GM19239 (cell line): ENCODE measurements around the gene TM4SF20.
A peak's percentile ranks its signal among the peaks of the same experiment; 100 is the strongest.

Experiments used
- DNase-seq: peaks from one replicate; pipeline ENCODE4 v3.0.0; 2011; ENCODE audit warnings: low spot score; ENCODE audit not compliant: insufficient read length
- FAIRE-seq: peaks from 2 replicates; lab custom pipeline; 2011; peaks lifted over from hg19 to GRCh38; lab: Jason Lieb, UNC

TM4SF20 gene

GRCh38 chr2:227379095-227379494 lies at the start of gene TM4SF20:
Gene TM4SF20 (minus strand): TSS chr2:227379306. CDS start chr2:227379268, 38 bp downstream.
- no peak for DNase-seq
- FAIRE-seq = no peak

GRCh38 chr2:227428731-227429285 lies 49.7 kb upstream of the TM4SF20 start:
- FAIRE-seq = no peak
- no peak for DNase-seq

GRCh38 chr2:227423656-227424499 lies 44.8 kb upstream of the TM4SF20 start:
- no peak for DNase-seq
- FAIRE-seq = no peak

GRCh38 chr2:227420087-227421052 lies 41.3 kb upstream of the TM4SF20 start:
- DNase-seq = no peak
- no peak for FAIRE-seq

- no peak for FAIRE-seq
- DNase-seq = no peak
Measured at GRCh38 chr2:227416701-227417100, 37.6 kb upstream of the TM4SF20 start.

GRCh38 chr2:227415538-227416424 lies 36.7 kb upstream of the TM4SF20 start:
- DNase-seq = no peak
- FAIRE-seq = no peak

- DNase-seq (no peak), FAIRE-seq (no peak)
Measured at GRCh38 chr2:227414846-227415245, 35.7 kb upstream of the TM4SF20 start.

- no peak for DNase-seq
- FAIRE-seq = no peak
Measured at GRCh38 chr2:227413371-227413770, 34.3 kb upstream of the TM4SF20 start.

- FAIRE-seq (no peak), DNase-seq (no peak)
Measured at GRCh38 chr2:227412877-227413276, 33.8 kb upstream of the TM4SF20 start.

GRCh38 chr2:227411990-227412350 lies 32.9 kb upstream of the TM4SF20 start:
- no peak for FAIRE-seq
- DNase-seq = no peak

- DNase-seq (no peak), FAIRE-seq (peak; percentile 91)
Measured at GRCh38 chr2:227411320-227411989, 32.3 kb upstream of the TM4SF20 start.

GRCh38 chr2:227410191-227410590 lies 31.1 kb upstream of the TM4SF20 start:
- peak; percentile 35 for FAIRE-seq
- no peak for DNase-seq

GRCh38 chr2:227407591-227408151 lies 28.6 kb upstream of the TM4SF20 start:
- FAIRE-seq (no peak), DNase-seq (no peak)

- FAIRE-seq (peak; percentile 80), DNase-seq (no peak)
Measured at GRCh38 chr2:227406177-227407031, 27.3 kb upstream of the TM4SF20 start.

- no peak for FAIRE-seq
Measured at GRCh38 chr2:227404585-227405271, 25.6 kb upstream of the TM4SF20 start.

GRCh38 chr2:227402959-227403358 lies 23.9 kb upstream of the TM4SF20 start:
- DNase-seq (no peak), FAIRE-seq (no peak)

More at GRCh38 chr2:227404585-227405271, 25.6 kb upstream of the TM4SF20 start:
- no peak for DNase-seq

- DNase-seq (no peak), FAIRE-seq (no peak)
Measured at GRCh38 chr2:227402321-227402720, 23.2 kb upstream of the TM4SF20 start.
